CD4-positive, alpha-beta T cell treated with Interleukin-6 for 4 hours (primary cell): ENCODE results near the gene VRK3.
A peak's percentile ranks its signal among the peaks of the same experiment; 100 is the strongest.
"Not testable (repeated sequence)": the region's sequence is repeated elsewhere in the genome, so short reads cannot be mapped to it uniquely, and the experiment has no call there.

Experiments used
- DNase-seq: peaks from one replicate; pipeline ENCODE4 v3.0.0-alpha.2; 2020; ENCODE audit warnings: mixed read lengths

The VRK3 gene

GRCh38 chr19:49987159-49987698 is 37.9 kb downstream of the VRK3 start:
- DNase-seq = peak; percentile 80

- DNase-seq = no peak
Observed at GRCh38 chr19:49986354-49986753, 38.8 kb downstream of the VRK3 start.

- no peak for DNase-seq
Observed at GRCh38 chr19:49985871-49986270, 39.3 kb downstream of the VRK3 start.

- no peak for DNase-seq
Observed at GRCh38 chr19:49984491-49984890, 40.7 kb downstream of the VRK3 start.

- peak; percentile 80 for DNase-seq
Observed at GRCh38 chr19:49983645-49984229, 41.4 kb downstream of the VRK3 start.

- no peak for DNase-seq
Observed at GRCh38 chr19:49981603-49982593, 43.3 kb downstream of the VRK3 start.

GRCh38 chr19:49978324-49978723 is 46.8 kb downstream of the VRK3 start:
- no peak for DNase-seq

- no peak for DNase-seq
Observed at GRCh38 chr19:49977881-49978280, 47.3 kb downstream of the VRK3 start.

- no peak for DNase-seq
Observed at GRCh38 chr19:49977076-49977475, 48.1 kb downstream of the VRK3 start.

- no peak for DNase-seq
Observed at GRCh38 chr19:49976496-49976895, 48.7 kb downstream of the VRK3 start.

- no peak for DNase-seq
Observed at GRCh38 chr19:49975051-49975450, 50.1 kb downstream of the VRK3 start.

GRCh38 chr19:49973987-49974386 is 51.2 kb downstream of the VRK3 start:
- DNase-seq = no peak

- DNase-seq = no peak
Observed at GRCh38 chr19:49972841-49973240, 52.3 kb downstream of the VRK3 start.

GRCh38 chr19:49971991-49972411 is 53.2 kb downstream of the VRK3 start:
- DNase-seq = no peak

- not testable (repeated sequence) for DNase-seq
Observed at GRCh38 chr19:49969355-49969754, 55.8 kb downstream of the VRK3 start.

GRCh38 chr19:49968279-49968922 is 56.8 kb downstream of the VRK3 start:
- no peak for DNase-seq

- DNase-seq = not testable (repeated sequence)
Observed at GRCh38 chr19:49960980-49961379, 64.2 kb downstream of the VRK3 start, which contains the start of gene SIGLEC11. Gene SIGLEC11, minus strand, starts transcription at chr19:49961172. Its CDS starts 91 bp downstream, at chr19:49961081.

- DNase-seq = not testable (repeated sequence)
Observed at GRCh38 chr19:49959892-49960291, 65.3 kb downstream of the VRK3 start.

- not testable (repeated sequence) for DNase-seq
Observed at GRCh38 chr19:49958596-49958995, 66.6 kb downstream of the VRK3 start.

- DNase-seq = not testable (repeated sequence)
Observed at GRCh38 chr19:49958144-49958543, 67.0 kb downstream of the VRK3 start.

GRCh38 chr19:49957262-49957915 is 67.8 kb downstream of the VRK3 start:
- no peak for DNase-seq

- DNase-seq = no peak
Observed at GRCh38 chr19:49956115-49956495, 69.1 kb downstream of the VRK3 start.

- no peak for DNase-seq
Observed at GRCh38 chr19:49954933-49955332, 70.2 kb downstream of the VRK3 start.
